NT2/D1 (cell line): Measurements from ENCODE around the gene ZFHX3.

Source experiments
- SUZ12 ChIP-seq: IDR thresholded peaks from 2 replicates; pipeline ENCODE4 v1.6.1; 2011; ENCODE audit not compliant: insufficient read length, insufficient read depth; ENCODE audit errors: extremely low read depth
- ZNF274 ChIP-seq: IDR thresholded peaks from 2 replicates; pipeline ENCODE4 v1.6.1; 2011; ENCODE audit warnings: mild to moderate bottlenecking, low read depth, low read length

GRCh38 chr16:72891291-72892227, 156.4 kb downstream of the ZFHX3 start:
- no peak for TF ChIP-seq SUZ12
- TF ChIP-seq ZNF274 = no peak
